GM15510 (cell line): ENCODE measurements around the gene MACROD1.
A peak's percentile ranks its signal among the peaks of the same experiment; 100 is the strongest.

Source experiments
- POLR2A ChIP-seq: IDR thresholded peaks from 3 replicates; pipeline ENCODE4 v1.6.1; 2011; ENCODE audit warnings: borderline replicate concordance; ENCODE audit not compliant: insufficient read length; ENCODE audit errors: extremely low read depth

The MACROD1 gene

GRCh38 chr11:64202992-64203391 lies 37.1 kb upstream of the MACROD1 start:
- no peak for TF ChIP-seq POLR2A

DNA sequence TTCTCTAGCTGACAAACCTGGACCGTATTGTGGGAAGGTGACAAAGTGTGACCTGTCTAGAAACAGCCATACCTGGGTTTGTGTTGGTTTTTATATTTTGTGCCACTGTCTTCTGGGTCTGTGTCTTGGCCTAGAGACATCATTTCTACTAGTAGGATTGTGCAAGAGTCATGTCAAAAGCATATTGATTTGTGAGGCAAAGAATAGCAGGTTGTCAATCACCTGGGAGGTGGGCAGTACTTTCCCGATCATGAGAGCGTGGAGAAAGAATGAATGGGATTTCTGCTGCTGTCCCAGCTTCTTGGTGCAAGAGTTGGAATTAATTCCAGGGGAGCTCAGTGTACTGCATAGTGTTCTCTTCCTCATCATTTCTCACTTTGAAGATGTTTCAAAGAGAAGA lies 35.6 kb upstream of the MACROD1 start:
- TF ChIP-seq POLR2A: no peak

GRCh38 chr11:64198511-64198910 lies 32.6 kb upstream of the MACROD1 start:
- TF ChIP-seq POLR2A: no peak

DNA sequence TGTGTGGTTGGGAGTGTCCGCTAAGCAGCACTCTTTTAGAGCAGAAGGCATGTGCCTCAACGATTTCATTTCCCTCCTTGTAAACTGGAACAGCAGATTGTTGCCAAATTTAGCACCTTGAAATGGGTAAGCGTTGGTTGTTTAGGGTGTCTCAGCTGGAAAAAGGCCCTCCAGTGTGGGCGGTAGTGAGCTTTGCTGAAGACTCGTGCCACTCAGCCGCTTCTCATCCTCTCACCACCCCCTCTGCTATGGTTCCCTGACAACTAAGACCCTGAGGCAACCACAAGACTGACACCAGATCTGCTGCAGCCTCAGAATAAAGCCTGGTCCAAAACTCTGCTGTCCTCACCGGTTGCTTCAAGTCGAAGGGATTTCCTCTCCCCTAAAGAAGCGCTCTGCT lies 30.7 kb upstream of the MACROD1 start:
- TF ChIP-seq POLR2A: no peak

DNA sequence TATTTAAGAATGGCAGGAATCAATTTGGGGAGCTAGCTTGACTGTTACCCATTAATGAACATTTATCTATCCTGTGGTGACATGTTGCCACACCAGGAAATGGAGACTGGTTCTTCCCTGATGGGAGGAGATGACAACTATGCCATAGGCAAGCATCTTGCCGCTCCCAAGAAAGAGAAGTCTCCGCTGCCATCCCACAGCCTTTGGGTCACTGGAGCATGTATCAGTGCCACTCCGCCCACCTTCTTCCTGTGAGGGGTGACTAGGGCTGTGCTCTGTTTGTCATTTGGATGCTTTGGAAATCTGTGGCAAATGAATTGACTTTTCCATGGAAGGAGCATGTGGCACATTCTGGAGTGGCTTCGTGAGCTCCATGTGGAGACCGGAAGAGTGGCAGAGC lies 26.5 kb upstream of the MACROD1 start:
- no peak for TF ChIP-seq POLR2A

DNA sequence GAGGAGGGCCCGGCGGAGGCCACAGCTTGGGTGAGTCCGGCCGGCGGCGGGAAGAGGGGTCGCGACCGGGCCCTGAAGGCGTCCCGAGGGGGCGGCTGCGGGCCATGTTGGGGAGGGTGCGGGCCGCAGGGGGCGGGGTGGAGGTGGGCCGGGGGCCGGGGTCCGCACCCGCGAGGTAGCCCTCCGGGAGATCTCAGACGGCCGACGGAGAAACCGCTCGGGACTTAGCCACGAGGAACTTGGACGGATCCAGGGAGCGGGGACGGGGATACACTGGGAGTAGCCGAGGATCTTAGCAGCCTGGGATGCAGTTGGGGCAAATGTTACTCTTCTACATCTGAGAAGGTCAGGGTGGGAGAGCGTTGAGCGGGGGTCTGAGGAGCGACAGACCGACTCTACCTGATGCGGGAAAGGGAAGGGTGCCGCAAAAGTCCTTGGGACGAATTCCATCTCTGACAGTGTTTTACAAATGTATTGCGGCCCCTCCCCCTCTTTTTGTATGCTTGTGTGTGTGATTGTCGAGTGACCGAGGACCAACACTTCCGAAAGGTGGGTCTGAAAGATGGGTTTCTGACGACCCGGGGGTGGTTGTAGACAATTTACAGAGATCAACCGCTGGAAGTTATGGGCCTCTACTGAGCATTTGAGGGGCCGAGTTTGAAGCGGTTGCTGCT lies 20.7 kb upstream of the MACROD1 start:
- no peak for TF ChIP-seq POLR2A

- TF ChIP-seq POLR2A: peak; percentile 82
These were observed 20.0 kb upstream of the MACROD1 start, which contains the start of gene STIP1 for GRCh38 chr11:64185693-64186491. STIP1 (plus strand) TSS chr11:64186171; CDS start chr11:64186262, 91 bp downstream.

DNA sequence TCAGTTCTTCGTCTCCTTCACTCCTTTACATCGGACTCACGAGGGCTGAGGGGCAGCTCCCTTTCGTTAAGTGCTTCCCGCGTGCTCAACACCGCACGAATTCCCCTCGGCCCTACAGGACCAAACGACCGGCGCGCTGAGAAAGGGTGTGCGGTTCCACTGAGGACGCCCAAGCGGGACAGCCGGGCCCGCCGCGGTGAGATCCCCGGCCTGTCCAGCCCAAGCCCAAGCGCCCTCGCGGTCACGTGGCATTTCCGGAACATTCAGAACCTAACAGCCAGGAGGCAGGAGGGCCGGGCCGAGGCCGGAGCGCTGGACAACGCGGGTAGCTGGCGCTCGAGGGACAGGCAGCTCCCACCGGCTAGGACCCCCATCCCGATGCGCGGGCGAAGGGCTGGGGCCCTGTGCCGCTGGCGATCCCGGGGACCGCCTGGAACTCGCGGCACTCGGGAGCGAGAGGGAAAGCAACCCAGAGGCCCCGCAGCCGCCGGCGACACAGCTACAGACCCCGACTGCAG lies 19.3 kb upstream of the MACROD1 start:
- peak; percentile 99 for TF ChIP-seq POLR2A

DNA sequence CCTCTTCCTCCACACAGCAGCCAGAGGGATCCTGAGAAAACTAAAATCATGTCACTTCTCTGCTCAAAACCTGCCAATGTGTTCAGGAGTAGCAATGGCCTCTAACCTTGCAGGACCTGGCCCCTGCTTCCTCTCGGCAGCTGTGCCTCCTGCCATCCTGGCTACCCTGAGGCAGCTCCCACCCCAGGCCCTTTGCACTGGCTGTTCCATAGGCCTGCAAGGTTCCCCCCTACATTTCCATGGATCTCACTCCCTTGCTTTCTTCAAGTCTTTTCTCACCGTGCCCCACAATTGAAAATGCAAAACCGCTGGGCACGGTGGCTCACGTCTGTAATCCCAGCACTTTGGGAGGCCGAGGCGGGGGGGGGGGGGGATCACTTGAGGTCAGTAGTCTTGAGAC lies 18.0 kb upstream of the MACROD1 start:
- no peak for TF ChIP-seq POLR2A

DNA sequence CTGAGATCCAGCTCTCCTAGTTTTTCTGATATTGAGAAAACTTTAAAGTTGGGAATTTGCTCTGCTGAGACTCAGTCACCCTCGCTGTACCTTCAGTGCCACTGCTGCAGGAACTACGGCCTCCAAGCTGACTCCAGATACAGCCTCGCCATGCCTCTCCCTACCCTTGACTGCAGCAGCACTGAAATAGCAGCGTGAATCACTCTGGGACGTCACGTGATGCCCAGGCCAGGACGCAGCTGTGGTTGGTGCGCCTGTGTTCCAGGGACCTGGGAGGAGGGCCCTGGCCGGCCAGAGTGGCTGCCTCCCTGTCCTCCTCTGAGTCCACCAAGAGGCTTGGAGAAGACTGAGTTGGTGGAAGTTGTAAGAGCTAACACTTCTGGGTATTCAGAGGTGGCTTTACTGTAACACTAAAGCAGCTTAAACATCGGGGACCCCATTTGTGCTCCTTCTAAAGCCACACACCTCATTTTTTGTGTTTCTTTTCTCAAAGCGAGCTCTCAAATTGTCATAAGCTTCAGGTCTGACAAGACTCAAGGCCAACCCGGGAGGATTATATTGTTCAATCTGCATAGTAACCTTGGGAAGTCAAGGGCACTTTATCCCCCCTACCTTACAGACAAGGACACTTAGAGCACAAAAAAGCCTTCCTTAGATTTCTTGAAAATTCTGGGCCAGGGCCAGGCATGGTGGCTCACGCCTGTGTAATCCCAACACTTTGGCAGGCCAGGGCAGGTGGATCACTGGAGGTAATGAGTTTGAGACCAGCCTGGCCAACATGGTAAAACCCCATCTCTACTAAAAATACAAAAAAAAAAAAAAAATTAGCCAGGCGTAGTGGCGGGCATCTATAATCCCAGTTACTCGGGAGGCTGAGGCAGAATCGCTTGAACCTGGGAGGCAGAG lies 15.8 kb upstream of the MACROD1 start:
- peak; percentile 43 for TF ChIP-seq POLR2A

DNA sequence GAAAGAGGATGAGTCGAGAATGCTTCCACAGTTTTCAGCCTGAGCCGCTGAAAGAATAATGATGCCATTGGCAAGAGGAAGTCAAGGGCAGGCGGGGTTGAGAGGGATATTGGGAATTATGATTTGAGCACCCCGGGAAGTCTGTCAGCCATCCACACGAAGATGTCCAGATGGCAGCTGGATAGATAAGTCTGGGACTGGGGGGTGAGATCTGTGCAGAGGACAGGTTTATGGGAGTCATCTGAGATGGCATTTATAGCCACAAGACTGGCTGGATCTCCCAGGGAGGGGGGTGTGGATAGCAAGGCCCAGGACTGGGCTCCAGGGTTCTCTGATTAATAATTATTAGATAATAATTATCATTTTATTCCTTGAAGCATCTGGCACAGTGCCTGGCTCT lies 15.0 kb upstream of the MACROD1 start:
- TF ChIP-seq POLR2A: no peak

GRCh38 chr11:64178951-64179639 lies 13.2 kb upstream of the MACROD1 start:
- TF ChIP-seq POLR2A: no peak

DNA sequence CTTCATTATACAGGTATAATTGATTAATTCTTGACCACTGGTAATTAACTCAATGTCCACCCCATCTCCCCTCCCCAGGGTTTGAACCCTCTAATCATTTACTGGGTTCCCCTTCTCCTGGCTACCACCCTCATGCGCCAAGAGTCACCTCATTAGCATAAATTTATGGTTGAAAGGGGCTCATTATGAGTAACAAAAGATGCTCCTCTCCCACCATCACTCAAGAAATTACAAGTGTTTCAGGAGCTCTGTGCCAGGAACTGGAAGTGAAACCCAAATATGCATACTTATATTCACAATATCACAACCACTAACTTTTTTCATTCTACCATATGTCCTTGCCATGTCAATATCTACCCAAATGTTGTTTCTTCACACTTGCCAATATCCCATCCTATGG lies 12.3 kb upstream of the MACROD1 start:
- no peak for TF ChIP-seq POLR2A

GRCh38 chr11:64176751-64177150 lies 10.8 kb upstream of the MACROD1 start:
- TF ChIP-seq POLR2A: no peak
